Kidney (tissue), 14 donors: ENCODE results near the gene SMC3. TPM values are rescaled to one million over a fixed set of nuclear protein-coding genes. Genes with fewer than 3 reads are reported as not detected.

Source experiments
- DNase-seq, 5 donors: peaks; one replicate each; pipeline ENCODE4 v3.0.0-alpha.2; 2013 to 2020
- FAIRE-seq: peaks from 2 replicates; lab custom pipeline; 2012; peaks lifted over from hg19 to GRCh38; lab: Jason Lieb, UNC
- H3K27ac ChIP-seq, 2 donors: one replicate each; pipeline ENCODE4 v1.7.0; 2013; ENCODE audit warnings: low read depth in 2 of 2, low read length in 2 of 2, inconsistent platforms in 1 of 2
- H3K27me3 ChIP-seq: one replicate; pipeline ENCODE4 v1.7.1; 2013; ENCODE audit warnings: low read length, inconsistent platforms; ENCODE audit not compliant: control insufficient read depth, insufficient read depth
- H3K36me3 ChIP-seq, 3 donors: one replicate each; pipeline versions ENCODE4 v1.7.0 to v1.7.1; 2013; ENCODE audit warnings: low read length in 3 of 3, control low read depth in 1 of 3, inconsistent platforms in 1 of 3; ENCODE audit not compliant: insufficient read depth in 3 of 3, control insufficient read depth in 2 of 3
- H3K4me1 ChIP-seq, 3 donors: one replicate each; pipeline versions ENCODE4 v1.7.0 to v1.7.1; 2013; ENCODE audit warnings: low read length in 3 of 3, inconsistent platforms in 1 of 3, low read depth in 1 of 3; ENCODE audit not compliant: control insufficient read depth in 2 of 3, insufficient read depth in 2 of 3
- H3K4me3 ChIP-seq, 3 donors: one replicate each; pipeline versions ENCODE4 v1.7.0 to v1.8.1; 2013; ENCODE audit warnings: low read length in 3 of 3, control low read depth in 1 of 3, inconsistent platforms in 1 of 3
- H3K9ac ChIP-seq, 3 donors: one replicate each; pipeline versions ENCODE4 v1.7.0 to v1.7.1; 2013; ENCODE audit warnings: low read length in 3 of 3, control low read depth in 1 of 3, inconsistent platforms in 1 of 3
- H3K9me3 ChIP-seq, 3 donors: one replicate each; pipeline versions ENCODE4 v1.7.0 to v1.7.1; 2013; ENCODE audit warnings: low read length in 3 of 3, control low read depth in 1 of 3, inconsistent platforms in 1 of 3; ENCODE audit not compliant: control insufficient read depth in 2 of 3, insufficient read depth in 1 of 3
- CTCF ChIP-seq: IDR thresholded peaks from 3 replicates; pipeline ENCODE4 v1.5.1; 2012; ENCODE audit warnings: mild to moderate bottlenecking, moderate library complexity, borderline replicate concordance; ENCODE audit not compliant: insufficient read depth; ENCODE audit errors: extremely low read depth
- intact Hi-C: fragments of 100-400 bp; cut with DNase I; formaldehyde crosslinking; loops from one replicate; pipeline ENCODE4 v1.11.1; 2022
- polyA plus RNA-seq: library from polyadenylated mRNA; stranded (reverse); fragments of 350-450 nt; fragmentation: Illumina TruSeq; extraction: RNeasy Lipid Tissue Mini Kit (QIAGEN cat#74804); gene quantifications from one replicate; pipeline ENCODE4 v1.2.3, GENCODE V29; 2014; ENCODE audit warnings: low read depth, low replicate concordance; ENCODE audit not compliant: insufficient read depth
- total RNA-seq: library from RNA; stranded (reverse); fragmentation: NEBNext Ultra II Directional; extraction: Animal tissue kit (Norgen Biotek cat#: 25700); gene quantifications from one replicate; pipeline ENCODE4 v1.2.1, GENCODE V29; 2021
- donor health status: control.
- donor health status: control.
- donor health status: control.
- donor health status: control.
- donor health status: control.
- donor health status: DM: yes; HTN: yes; CAD: no.
- donor health status: Normal renal cell carcinoma (clear cell type).

Gene SMC3
- total and polyA plus RNA-seq, 2 donors from 2014 or later: 13.9 to 29.6 TPM

GRCh38 chr10:110549211-110549610 lies 18.3 kb upstream of the SMC3 start:
- Histone ChIP-seq H3K36me3 (no peaks in the 10 kb centered on the region), H3K9me3 (no peaks in the 10 kb centered on the region), H3K9ac (no peak overlapping the region), H3K4me3 (no peak overlapping the region), H3K4me1 (no peaks in the 10 kb centered on the region), H3K27me3 (peaks cover 2% of the 10 kb centered on the region), H3K27ac (no peak overlapping the region)
- FAIRE-seq: no peak
- TF ChIP-seq CTCF: no peak
- DNase-seq: no peak
- intact Hi-C loops: loop anchor here (5.0 kb wide), 1 partner anchor 237 kb away; no protein-coding TSS in a partner anchor

GRCh38 chr10:110553905-110554304 lies 13.6 kb upstream of the SMC3 start:
- no peak for TF ChIP-seq CTCF
- Histone ChIP-seq H3K4me1 (no peaks in the 10 kb centered on the region), H3K27ac (no peak overlapping the region), H3K9ac (no peak overlapping the region), H3K4me3 (no peak overlapping the region), H3K9me3 (no peaks in the 10 kb centered on the region), H3K27me3 (peaks cover 2% of the 10 kb centered on the region), H3K36me3 (no peaks in the 10 kb centered on the region)
- DNase-seq (peak in 2 of 5 donors; percentile 20 to 39), FAIRE-seq (no peak)
- intact Hi-C loops: no loop called here

- H3K4me3 ChIP-seq: no peak overlapping the region
- intact Hi-C loops: no loop called here
- no peaks in the 10 kb centered on the region for H3K4me1 ChIP-seq
- no peak overlapping the region for H3K27ac ChIP-seq
- H3K9me3 ChIP-seq: no peaks in the 10 kb centered on the region
- TF ChIP-seq CTCF: no peak
- H3K27me3 ChIP-seq: no peaks in the 10 kb centered on the region
- H3K36me3 ChIP-seq: no peaks in the 10 kb centered on the region
- DNase-seq: no peak
- no peak for FAIRE-seq
- H3K9ac ChIP-seq: no peak overlapping the region
Measured at GRCh38 chr10:110556296-110556695, 11.2 kb upstream of the SMC3 start.
